DMS153 treated with DMSO at 0.1 percent for 48 hours (cell line): ENCODE results near the gene CLEC18A.
"Not testable (repeated sequence)": the region's sequence is repeated elsewhere in the genome, so short reads cannot be mapped to it uniquely, and the experiment has no call there.

Experiments used
- DNase-seq: peaks from one replicate; lab custom pipeline; 2025; ENCODE audit not compliant: unreplicated experiment; lab: John Stamatoyannopoulos, UW

Gene CLEC18A

DNA sequence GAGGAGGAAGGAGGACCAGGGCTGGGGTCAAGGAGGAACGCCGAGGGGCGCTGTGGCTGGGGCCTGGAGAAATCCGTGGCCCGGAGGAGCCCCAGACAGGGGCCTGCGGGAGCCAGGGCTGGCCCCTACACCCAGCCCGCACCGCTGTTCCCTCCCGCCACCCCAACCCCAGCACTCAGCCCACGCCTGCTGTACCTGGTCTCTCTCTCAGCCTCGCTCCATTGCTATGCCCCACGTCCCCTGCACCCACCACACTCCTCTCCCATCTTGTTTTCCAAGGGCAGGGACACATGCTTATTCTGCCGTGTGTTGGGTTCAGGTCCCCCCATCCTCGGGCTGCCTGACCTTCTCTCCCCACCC, 518 bp downstream of the CLEC18A start:
- DNase-seq, result not testable (repeated sequence)

DNA sequence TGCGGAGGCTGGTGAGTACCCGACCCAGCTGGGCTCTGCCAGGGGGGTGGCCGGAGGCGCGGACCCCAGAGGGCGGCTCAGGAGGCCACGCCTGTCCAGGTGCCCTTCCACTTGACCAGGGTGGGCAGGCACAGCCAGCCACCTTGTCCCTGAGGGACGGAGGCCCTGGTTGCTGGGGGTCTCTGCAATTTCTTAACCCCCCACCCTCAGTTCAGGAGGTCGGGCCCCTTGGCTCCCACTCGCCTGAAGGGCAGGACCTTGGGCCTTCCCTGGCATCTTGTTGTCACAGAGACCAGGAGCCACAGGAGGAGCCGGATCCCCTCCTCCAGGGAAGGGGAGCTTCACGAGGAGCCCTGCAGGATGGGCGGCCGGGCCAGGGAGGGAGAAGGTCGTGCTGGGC, 982 bp downstream of the CLEC18A start:
- not testable (repeated sequence) for DNase-seq

DNA sequence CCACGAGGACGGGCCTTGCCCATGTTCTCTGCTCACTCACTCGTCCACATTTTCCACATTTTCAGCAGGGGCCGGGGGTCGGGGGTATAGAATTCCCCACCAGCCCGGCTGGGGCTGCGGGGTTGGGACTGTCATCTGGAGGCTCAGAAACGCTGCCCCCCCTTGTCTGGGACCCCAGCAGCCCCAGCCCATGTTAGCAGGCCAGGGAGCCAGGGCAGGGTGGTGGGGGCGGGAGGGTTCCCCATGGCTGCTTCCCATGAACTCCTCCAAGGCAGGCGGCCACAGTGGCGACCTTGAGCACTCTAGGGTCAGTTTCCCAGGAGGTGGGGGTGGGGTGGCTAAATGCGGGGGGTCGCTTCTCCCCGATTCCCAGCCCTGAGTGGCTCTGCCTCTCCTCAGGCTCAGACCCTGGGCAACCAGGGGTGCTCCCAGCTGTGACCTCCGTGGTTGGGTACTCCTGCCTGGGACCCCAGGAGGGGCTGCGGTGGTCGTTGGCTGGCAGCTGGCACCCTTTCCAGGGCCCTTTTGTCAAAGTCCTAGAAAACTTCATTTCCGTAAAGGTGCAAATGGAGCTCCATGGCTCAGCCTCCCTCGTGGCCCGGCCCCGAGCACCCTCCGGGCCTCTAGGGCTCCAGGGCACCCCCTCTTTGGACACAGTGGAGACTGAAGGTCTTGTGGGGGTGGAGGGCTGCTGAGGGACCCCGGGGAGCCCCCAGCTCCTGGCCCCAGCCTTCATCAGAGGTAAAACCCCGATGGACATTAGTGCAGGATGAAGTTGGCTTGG, 1.6 kb downstream of the CLEC18A start:
- DNase-seq, result not testable (repeated sequence)

DNA sequence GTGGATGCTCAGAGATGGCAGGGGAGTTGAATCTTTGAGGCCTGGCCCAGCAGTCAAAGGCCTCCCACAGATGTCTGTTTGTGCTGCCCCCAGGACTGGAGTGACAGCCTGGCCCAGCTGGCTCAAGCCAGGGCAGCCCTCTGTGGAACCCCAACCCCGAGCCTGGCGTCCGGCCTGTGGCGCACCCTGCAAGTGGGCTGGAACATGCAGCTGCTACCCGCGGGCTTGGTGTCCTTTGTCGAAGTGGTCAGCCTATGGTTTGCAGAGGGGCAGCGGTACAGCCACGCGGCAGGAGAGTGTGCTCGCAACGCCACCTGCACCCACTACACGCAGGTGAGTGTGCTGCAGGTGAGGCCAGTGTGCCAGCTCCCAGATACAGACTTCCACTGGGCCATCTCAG, 3.1 kb downstream of the CLEC18A start:
- not testable (repeated sequence) for DNase-seq

DNA sequence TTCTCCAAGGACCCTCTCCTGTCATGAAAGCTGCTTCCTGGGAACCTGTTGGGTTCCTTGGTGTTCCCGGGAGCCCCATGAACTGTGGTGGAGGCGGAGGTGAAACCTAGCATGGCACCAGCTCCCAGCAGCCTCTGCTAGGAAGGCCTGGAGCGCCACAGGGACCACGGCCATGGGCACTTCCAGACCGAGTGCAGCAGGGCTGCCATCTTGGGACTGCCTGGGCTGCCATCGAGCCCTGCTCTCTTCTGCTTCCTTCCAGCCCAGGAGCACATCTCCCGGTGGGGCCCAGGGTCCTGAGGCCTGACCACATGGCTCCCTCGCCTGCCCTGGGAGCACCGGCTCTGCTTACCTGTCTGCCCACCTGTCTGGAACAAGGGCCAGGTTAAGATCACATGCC, 12.2 kb downstream of the CLEC18A start:
- DNase-seq, result not testable (repeated sequence)

DNA sequence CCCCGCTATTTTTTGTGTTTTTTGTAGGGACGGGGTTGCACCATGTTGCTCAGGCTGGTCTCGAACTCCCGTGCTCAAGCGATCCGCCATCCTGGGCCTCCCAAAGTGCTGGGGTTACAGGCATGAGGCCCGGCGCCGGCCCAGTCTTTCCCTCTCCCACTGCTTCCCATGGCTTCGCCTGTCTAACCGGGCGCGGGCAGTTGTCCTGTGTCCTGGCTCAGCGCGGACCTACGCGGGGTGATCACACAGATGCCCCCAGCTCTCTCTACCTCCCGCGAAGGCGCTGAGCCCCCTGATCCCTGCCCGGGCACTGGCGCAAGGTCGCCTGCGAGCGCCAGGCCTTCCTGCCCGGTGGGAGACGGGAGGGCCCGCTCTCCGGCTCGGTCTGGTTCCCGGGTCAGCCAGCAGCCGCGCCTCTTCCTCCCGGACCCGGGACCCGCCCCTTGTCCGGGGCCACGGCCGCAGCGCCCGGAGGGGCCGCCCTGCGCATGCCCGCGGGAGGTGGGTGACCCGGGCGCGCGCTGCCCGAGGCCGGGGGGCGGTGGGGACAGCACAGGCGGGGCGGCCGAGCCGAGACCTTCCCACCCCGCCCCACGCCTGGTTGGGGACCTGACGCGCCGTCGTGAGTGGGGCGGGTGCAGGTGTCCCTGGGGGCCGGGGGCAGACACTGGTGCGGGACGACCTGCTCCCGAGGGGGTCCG, 14.0 kb downstream of the CLEC18A start:
- not testable (repeated sequence) for DNase-seq

DNA sequence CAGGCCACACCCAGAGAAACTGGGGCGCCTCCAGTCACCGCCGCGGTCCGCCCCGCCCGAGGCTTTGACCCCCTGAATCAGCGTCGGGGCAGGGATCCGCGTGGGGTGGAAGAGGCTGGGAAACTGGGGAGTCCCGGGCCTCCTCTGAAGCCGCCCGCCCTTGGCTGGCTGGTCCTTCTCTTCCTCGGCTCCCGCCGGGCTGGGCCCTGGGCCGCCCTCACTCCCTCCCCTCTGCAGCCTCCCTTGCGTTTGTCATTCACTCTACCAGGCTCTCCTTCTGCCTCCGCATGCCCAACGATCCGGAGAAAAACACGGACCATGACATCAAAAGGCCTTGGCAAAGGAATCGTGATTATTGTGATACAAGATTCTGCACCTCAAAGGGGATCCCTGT, 14.5 kb downstream of the CLEC18A start:
- DNase-seq, result not testable (repeated sequence)

DNA sequence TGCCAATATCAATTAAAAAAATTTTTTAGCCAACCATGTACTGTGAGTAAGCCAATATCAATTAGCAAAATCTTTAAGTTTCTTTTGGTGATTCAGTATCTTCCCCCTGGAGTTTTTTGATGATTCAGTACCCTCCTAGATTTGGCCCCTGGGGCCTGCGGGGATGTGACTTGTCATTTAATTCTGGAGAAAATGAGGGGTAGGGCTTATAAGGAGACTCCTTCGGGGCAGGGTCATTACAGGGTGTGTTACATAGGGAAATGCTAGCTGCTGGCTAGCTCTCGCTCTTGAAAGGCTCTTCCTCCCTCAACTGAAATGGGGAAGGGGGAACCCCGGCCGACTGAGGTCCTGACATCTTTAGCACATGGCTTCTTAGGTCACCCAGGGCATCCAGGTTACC, 16.6 kb downstream of the CLEC18A start:
- not testable (repeated sequence) for DNase-seq

DNA sequence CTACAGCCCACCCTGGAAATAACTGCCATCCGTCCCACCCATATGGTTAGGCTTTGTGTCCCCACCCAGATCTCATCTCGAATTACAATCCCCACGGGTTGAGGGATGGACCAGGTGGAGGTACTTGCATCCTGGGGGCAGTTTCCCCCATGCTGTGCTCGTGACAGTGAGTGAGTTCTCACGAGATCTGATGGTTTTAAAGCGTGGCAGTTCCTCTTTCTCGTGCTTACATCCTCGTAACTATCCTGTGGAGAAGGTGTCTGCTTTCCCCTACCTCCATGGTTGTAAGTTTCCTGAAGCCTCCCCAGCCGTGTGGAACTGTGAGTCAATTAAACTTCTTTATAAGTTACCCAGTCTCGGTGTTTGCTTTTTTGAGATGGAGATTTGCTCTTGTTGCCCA, 17.0 kb downstream of the CLEC18A start:
- DNase-seq, result not testable (repeated sequence)

DNA sequence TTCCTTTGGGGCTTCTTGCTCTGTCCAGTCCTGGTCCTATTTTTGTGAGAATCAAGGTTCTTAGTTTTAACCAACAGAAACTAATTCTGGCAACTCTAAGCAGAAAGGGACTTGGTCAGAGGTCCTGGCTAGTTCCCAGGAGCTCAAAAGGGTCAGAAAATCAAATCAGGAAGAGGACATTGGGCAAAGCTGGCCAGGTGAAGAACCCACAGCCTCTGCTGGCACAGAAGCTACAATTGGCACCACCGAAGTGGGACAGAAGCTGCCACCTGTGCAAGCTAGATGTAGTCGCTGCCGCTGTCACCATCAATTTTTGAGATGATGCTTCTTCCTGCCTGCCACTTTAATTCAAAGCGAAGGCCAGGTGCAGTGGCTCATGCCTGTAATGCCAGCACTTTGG, 18.5 kb downstream of the CLEC18A start:
- DNase-seq, result not testable (repeated sequence)

DNA sequence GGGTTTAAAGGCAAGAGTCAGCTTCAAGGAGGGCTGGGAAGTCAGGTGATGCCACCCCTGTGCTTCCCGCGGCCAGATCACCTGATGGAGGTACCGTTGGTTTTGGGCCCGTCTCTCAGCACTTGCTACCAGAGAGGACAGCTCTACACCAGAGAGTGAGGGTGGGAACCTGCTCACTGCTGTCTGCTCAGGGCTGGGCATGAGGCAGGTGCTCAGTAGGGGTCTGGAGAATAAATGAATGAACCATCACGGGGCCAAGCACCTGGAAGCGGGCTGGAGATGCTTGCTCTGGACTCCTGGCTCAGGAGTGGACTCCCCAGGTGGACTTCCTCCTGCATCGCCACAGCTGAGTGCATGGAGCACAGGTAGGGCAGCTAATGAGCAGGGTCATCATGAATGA, 21.0 kb downstream of the CLEC18A start:
- not testable (repeated sequence) for DNase-seq

DNA sequence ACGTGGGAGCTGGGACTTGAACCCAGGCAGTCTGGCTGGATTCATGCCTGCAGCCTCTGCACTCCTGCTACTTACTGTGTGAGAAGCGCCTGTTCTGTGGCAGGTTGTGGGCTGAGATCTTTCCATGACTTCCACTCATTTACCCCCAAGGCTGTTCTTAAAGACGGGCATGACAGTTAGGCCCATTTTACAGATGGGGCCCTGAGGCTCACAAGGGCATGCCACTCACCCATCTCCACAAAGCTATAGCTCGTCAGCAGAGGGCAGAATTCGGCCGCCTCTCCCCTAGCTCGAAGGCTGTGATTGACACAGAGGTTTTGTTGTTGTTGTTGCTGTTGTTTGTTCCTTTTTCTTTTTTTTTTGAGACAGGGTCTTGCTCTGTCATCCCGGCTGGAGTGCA, 21.8 kb downstream of the CLEC18A start:
- DNase-seq, result not testable (repeated sequence)

DNA sequence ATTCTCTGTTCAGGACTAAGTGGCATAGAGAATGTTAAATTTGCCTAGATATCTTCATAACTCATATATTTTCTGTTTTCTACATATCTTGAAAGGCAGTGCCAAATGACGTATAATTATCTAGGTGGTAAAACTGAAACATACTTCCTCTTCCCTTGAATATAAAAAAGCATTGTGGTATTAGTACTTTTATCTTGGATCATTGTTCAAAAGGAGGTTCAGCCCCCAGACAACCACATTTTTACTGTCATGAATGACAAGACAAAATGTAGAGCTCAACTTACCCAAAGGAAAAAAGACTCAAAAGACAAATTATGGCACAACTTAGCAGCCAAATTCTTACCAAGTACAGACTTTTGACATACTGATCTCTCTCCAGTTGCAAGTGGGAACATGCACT, 34.1 kb downstream of the CLEC18A start:
- DNase-seq, result not testable (repeated sequence)

DNA sequence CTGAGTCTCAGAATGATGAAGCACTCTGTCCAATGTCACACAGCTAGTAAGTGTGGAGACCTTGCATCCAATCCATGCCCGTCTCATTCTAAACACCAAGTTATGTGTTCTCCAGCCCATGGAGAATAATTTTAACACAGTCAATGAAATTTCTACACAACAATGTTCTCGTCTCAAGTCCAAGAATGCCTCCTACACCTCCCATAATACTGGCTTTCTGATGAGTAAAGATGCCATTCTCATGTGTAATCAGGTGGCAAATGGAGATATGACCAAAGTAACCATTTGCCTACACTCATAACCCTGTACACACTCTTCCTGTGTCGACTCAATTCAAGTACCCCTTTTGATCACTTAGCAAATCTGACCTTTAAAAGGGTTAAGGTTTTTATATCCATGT, 46.8 kb downstream of the CLEC18A start:
- DNase-seq, result not testable (repeated sequence)

DNA sequence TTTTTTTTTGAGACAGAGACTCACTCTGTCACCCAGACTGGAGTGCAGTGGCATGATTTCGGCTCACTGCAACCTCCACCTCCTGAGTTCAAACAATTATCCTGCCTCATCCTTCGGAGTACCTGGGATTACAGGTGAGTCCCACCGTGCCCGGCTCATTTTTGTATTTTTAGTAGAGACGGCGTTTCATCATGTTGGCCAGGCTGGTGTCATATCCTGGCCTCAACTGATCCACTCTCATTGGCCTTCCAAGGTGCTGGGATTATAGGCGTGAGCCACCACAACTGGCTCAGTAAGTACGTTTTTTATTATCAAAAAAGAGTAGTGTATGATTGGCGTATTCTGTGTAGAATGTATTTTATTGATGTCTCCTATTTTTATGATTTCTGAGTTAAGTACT, 48.7 kb downstream of the CLEC18A start:
- DNase-seq, result not testable (repeated sequence)

DNA sequence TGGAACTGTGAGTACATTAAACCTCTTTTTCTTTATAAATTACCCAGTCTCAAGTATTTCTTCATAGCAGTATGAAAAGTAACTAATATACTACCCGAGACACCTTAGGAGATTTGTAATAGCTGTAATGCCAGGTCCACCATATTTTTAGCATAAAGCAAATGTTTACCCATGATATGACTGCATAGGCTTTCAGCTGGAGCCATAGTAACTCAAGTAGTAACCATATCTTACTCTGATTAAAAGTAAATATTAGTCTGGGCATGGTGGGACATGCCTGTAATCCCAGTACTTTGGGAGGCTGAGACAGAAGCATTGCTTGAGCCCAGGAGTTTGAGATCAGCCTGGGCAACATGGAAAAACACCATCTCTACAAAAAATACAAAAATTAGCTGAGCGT, 52.4 kb downstream of the CLEC18A start:
- not testable (repeated sequence) for DNase-seq

DNA sequence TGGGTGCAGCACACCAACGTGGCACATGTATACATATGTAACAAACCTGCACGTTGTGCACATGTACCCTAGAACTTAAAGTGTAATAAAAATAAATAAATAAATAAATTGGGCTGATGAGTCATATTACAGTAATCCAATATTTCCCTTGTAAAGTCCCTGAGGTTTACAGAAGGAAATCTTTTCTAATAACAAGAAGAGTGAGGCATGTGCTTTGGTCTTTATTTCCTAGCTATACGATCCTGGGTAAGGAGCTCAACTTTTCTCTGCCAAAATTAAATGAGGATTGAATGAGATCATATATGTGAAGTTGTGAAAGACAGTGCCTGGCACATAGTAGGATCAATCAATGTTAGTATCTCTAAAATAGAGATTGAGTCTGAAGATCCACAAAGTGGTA, 57.5 kb downstream of the CLEC18A start:
- not testable (repeated sequence) for DNase-seq

DNA sequence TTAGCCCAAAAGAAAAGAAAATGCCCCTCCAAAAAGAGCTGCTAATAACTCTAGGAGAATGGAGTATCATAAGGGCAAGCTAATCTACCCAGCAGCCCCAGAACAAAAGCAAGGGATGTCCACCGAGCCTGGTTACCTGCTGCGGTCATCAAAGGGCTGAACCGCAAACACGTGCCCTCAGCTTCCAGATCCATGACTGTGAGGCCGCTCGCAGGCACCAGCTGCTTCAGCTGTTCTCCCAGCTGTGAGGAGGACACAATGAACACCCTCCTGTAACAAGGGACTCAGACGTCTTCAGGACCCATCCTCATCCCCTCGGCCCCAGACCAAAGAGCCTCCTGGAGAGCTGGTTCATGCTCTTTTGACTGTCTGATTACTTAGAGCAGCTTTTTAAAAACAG, 59.5 kb downstream of the CLEC18A start:
- DNase-seq, result not testable (repeated sequence)

DNA sequence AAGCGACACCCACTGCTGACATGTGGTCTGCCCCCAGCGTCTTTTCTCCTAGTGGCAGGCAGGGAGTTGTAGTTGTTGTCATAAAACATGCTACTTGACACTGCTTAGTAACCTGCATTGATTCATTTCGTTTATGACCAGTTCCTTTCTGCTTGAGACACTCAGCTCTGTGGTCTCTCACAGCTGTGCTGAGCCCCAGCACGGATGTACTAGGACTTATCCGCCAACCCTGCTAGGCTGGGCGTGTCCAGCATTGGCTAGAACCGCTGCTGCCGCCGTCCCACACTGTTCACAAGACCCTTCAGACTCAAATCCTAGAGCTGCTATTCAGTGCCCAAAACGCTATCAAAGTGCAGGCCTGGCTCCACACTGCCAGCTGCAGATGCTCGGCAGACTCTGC, 60.0 kb downstream of the CLEC18A start:
- not testable (repeated sequence) for DNase-seq

DNA sequence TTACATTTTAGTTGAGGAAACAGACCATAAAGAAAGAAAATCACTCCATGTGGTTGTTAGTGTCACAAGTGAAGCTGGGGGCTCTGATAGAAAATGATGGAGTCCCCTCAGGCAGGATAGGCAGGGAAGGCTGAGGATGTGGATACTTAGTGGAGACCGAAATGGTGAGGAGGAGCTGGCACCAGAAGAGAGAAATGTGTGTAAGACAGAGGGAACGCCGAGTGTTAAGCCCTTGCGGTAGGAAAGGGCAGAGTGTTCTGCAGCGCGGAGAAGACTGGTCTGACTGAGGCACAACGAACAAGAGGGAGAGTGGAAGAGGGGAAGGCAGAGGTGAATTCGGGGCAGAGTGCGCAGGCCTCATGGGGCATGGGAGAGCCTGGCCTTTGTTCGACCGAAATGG, 61.2 kb downstream of the CLEC18A start:
- not testable (repeated sequence) for DNase-seq

DNA sequence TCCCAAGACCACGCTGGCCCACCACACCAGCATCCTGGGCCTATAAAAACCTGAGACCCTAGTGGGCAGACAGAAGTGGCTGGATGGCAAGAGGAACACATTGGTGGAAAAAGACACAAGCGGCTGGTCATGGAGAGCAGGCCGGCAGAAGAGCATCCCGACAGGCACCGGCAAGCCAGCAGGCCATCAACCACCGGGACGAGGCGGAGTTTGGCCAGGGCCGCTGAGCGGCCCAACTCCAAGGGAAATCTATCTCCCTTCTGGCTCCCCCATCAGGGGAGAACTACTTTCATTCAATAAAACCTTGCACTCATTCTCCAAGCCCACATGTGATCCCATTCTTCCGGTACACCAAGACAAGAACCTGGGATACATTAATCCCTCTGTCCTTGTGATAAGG, 61.8 kb downstream of the CLEC18A start:
- not testable (repeated sequence) for DNase-seq
